T47D (cell line): Measurements from ENCODE around the gene ANGEL2.
A peak's percentile ranks its signal among the peaks of the same experiment; 100 is the strongest.

Source experiments
- DNase-seq, 2 experiments: peaks; one replicate each; pipeline versions ENCODE4 v3.0.0 to v3.0.0-alpha.2; 2011 to 2012; ENCODE audit warnings: low read depth in 1 of 2, low spot score in 1 of 2
- JUND ChIP-seq: IDR thresholded peaks from 2 replicates; pipeline ENCODE4 v1.6.1; 2012; ENCODE audit warnings: low read depth
- in situ Hi-C: cut with HindIII; loops from 2 replicates; pipeline ENCODE4 v1.10.0; 2016; ENCODE audit warnings: low sequenced_read_pairs, low pct_unique_long_range_greater_than_20kb

Gene ANGEL2

DNA sequence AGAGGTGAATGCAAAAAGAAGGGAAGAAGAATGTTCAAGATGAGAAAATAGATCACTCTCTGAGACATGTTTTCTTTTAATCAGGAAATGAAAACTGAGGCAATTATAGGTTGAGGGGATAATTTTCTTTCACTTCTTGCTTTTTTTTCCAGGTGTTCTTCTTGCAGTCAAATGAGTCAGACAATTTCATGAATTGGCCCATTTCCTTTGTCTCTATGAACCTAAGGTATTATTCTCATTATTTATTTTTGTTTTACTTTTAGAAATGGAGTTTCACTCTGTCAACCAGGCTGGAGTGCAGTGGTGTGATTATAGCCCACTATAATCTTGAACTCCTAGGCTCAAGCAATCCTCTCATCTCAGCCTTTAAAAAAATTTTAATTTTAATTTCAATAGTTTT, 68.8 kb downstream of the ANGEL2 start:
- in situ Hi-C loops: no loop called here
- no peak for TF ChIP-seq JUND
- no peak for DNase-seq

GRCh38 chr1:212945463-212946160, 70.1 kb downstream of the ANGEL2 start:
- no peak for TF ChIP-seq JUND

DNA sequence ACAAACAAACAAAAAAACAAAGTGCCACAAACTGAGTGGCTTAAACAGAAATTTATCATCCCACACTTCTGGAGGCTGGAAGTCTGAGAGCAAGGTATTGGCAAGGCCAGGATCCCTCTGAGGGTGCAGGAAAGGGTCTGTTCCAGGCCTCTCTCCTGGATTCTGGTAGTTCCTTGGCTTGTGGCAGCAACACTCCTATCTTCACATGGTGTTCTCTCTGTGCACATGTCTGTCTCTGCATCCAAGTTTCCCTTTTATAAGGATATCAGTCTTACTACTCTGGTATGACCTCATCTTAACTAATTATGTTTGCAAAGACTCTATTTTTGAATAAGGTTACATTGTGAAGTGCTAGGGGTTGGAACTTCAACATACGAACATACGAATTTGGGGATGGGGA, 70.6 kb downstream of the ANGEL2 start:
- no peak for TF ChIP-seq JUND
- in situ Hi-C loops: no loop called here
- no peak for DNase-seq

More at GRCh38 chr1:212945463-212946160, 70.1 kb downstream of the ANGEL2 start:
- in situ Hi-C loops: no loop called here
- peak in 1 of 2 experiments; percentile 77 for DNase-seq

- no peak for DNase-seq
- TF ChIP-seq JUND: no peak
- in situ Hi-C loops: no loop called here
Measured at GRCh38 chr1:212944229-212944901, 71.3 kb downstream of the ANGEL2 start.

GRCh38 chr1:212943393-212943710, 72.3 kb downstream of the ANGEL2 start:
- DNase-seq: no peak
- TF ChIP-seq JUND: no peak
- in situ Hi-C loops: no loop called here

- in situ Hi-C loops: no loop called here
- DNase-seq: no peak
- no peak for TF ChIP-seq JUND
Measured at GRCh38 chr1:212942679-212943392, 72.8 kb downstream of the ANGEL2 start.
